Urothelium cell line (cell line): ENCODE data around the gene DTWD2.
"Not testable (repeated sequence)": the region's sequence is repeated elsewhere in the genome, so short reads cannot be mapped to it uniquely, and the experiment has no call there.

Experiments used
- DNase-seq: peaks from one replicate; pipeline ENCODE4 v3.0.0; 2011; ENCODE audit warnings: low spot score, mixed read lengths
- FAIRE-seq: peaks from 2 replicates; lab custom pipeline; 2011; peaks lifted over from hg19 to GRCh38; lab: Jason Lieb, UNC

DTWD2 gene

GRCh38 chr5:118998861-118999260 is 10.5 kb upstream of the DTWD2 start:
- not testable (repeated sequence) for DNase-seq, FAIRE-seq

DNA sequence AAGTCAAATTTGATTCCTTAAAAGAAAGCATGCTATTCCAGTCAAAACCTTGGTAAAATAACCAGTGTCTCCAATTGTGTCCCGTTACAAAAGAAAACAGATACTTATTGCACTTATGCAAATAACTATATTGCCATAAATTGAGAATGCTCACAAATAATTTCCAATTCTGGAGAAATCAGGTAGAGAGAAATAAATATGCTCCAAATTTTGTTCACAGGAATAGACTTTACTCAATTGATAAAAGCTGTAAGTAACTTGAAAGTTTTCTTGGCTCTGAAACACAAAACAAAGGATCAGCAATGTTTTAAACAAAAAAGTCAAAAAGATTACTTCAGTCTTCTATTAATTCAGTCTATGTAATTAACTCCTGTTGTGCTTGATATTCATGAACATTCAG is 7.8 kb upstream of the DTWD2 start:
- no peak for FAIRE-seq

GRCh38 chr5:118994595-118994994 is 6.2 kb upstream of the DTWD2 start:
- DNase-seq (no peak), FAIRE-seq (no peak)

More for the DNA sequence above, 7.8 kb upstream of the DTWD2 start:
- no peak for DNase-seq

- not testable (repeated sequence) for FAIRE-seq, DNase-seq
Measured at GRCh38 chr5:118993118-118993517, 4.8 kb upstream of the DTWD2 start.

- DNase-seq, FAIRE-seq: not testable (repeated sequence)
Measured at GRCh38 chr5:118992055-118992454, 3.7 kb upstream of the DTWD2 start.

DNA sequence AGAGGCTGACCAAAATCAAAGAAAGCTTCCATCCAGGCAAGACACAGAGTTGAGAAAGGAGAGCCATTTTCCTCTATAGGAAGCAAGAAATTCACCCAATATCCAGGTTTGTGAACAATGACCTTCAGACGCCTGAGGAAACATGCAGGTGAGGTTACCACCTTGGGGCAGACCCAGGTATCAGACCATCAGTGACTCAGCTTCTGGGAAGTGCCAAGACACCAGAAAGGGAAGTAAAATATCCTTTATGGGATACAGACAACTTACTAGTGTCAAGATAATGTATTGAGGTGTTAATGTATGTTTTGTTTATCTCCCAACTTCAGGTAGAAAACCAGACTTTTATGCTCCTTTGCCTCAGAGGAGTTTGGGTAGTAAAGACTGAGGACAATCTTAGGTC is 2.2 kb upstream of the DTWD2 start:
- DNase-seq (no peak), FAIRE-seq (no peak)

- no peak for DNase-seq
- FAIRE-seq, result no peak
Measured at GRCh38 chr5:118989816-118990215, 1.5 kb upstream of the DTWD2 start.

GRCh38 chr5:118988866-118989180 is 476 bp upstream of the DTWD2 start:
- FAIRE-seq, result no peak

DNA sequence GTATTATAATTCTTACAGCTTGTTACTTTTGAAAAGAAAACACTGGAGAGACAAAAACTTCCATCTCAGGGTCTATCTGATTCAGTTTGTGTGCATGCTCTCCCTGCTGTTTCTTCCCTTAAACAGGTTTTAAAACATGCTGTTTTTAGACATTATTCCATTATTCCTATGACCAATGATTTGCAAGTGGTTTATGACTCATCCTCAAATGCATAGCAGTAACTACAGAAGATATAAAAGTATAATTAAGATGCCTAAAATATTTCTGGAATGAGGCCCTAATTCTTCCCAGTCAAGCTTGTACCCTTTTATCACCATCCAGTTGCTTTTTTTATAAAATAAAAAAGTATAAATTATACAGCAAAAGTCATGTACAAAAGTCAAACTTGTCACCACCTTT is 3.7 kb downstream of the DTWD2 start:
- DNase-seq (no peak), FAIRE-seq (no peak)

More at GRCh38 chr5:118988866-118989180, 476 bp upstream of the DTWD2 start:
- no peak for DNase-seq

DNA sequence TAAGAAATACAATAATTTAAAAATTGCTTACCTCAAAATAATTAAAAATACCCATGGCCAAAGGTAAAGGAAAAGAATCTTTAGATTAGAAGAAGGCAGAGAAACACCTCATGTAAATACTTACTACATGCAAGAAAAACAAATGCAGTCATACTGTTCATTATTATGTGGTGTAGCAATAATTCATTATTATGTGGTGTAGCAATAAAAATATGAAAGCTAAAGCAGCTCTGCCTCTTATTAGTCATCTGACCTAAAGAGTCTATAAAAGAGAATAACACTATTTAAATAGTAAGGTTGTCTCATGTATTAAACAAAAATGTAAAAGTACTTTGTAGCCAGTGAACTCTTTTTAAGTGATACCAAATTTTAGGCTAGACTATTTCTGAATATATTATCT is 6.6 kb downstream of the DTWD2 start:
- FAIRE-seq, result no peak

GRCh38 chr5:118980438-118980837 is 7.9 kb downstream of the DTWD2 start:
- no peak for DNase-seq
- no peak for FAIRE-seq

More for the DNA sequence above, 6.6 kb downstream of the DTWD2 start:
- no peak for DNase-seq

- no peak for DNase-seq
- no peak for FAIRE-seq
Measured at GRCh38 chr5:118980017-118980416, 8.3 kb downstream of the DTWD2 start.

DNA sequence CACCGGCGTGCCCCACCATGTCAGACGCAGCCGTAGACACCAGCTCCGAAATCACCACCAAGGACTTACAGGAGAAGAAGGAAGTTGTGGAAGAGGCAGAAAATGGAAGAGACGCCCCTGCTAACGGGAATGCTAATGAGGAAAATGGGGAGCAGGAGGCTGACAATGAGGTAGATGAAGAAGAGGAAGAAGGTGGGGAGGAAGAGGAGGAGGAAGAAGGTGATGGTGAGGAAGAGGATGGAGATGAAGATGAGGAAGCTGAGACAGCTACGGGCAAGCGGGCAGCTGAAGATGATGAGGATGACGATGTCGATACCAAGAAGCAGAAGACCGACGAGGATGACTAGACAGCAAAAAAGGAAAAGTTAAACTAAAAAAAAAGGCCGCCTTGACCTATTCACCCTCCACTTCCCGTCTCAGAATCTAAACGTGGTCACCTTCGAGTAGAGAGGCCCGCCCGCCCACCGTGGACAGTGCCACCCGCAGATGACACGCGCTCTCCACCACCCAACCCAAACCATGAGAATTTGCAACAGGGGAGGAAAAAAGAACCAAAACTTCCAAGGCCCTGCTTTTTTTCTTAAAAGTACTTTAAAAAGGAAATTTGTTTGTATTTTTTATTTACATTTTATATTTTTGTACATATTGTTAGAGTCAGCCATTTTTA is 14.4 kb downstream of the DTWD2 start:
- FAIRE-seq, DNase-seq: not testable (repeated sequence)

- FAIRE-seq (no peak), DNase-seq (no peak)
Measured at GRCh38 chr5:118968925-118969375, 19.4 kb downstream of the DTWD2 start.

- DNase-seq (no peak), FAIRE-seq (no peak)
Measured at GRCh38 chr5:118968406-118968911, 19.9 kb downstream of the DTWD2 start.

DNA sequence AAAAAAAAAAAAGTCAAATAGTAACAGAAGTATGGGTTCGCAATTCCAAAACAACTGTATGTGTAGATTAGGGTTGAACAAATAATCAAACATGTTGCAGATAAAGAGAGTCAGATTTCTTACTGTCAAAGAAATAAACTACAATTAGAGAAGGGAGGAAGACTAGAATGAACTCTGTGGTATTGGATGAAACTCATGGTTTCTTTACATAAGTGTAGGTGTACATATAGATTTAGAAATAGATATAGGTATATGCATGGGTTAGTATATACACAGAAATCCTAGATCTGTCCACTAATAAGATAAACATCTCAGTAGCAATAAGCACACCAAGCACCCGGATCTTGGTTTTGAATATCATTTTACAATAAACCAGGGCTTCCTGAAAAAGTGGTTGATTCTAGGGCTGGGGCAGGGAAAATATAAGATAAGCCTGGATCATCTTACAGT is 21.3 kb downstream of the DTWD2 start:
- FAIRE-seq (no peak), DNase-seq (no peak)

DNA sequence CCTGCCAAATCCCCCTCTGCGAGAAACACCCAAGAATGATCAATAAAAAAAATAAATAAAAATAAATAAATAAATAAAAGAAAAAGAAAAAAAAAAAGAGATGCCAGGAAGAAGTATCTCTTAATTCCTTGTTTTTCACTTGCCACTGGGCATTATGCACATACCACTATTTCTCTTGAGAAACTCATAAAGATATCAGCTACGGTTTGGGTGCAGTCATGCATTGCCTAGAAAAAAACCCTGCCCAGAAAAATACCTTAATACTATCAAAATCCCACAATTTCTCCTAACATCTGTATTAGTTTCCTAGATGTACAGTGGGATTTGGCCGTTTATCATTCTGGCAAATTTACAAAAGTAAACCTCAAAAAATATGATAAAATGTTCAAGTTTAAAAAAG is 22.5 kb downstream of the DTWD2 start:
- DNase-seq (no peak), FAIRE-seq (no peak)

- not testable (repeated sequence) for FAIRE-seq, DNase-seq
Measured at GRCh38 chr5:118964970-118965369, 23.4 kb downstream of the DTWD2 start.

GRCh38 chr5:118964388-118964787 is 24.0 kb downstream of the DTWD2 start:
- not testable (repeated sequence) for DNase-seq, FAIRE-seq

DNA sequence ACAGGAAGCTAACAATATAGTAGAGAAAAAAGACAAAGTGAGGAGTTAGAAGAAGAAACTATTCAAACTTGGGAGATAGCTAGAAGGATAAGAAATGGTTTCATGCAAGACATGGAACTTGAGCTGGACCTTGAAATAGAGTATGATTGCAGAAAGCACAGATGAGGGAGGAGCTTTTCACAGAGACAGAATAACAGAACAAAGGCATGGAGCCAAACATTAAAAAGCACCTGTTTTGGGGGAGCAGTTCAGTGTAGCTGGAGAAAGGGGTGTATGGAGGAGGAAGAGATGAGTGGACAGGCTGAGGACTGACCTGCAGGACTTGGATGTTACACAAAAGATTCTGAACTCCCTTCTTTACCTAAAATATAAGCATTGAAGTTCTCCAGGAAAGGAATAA is 25.2 kb downstream of the DTWD2 start:
- FAIRE-seq, result no peak

GRCh38 chr5:118960557-118960956 is 27.8 kb downstream of the DTWD2 start:
- DNase-seq (no peak), FAIRE-seq (peak; percentile 30)

More for the DNA sequence above, 25.2 kb downstream of the DTWD2 start:
- no peak for DNase-seq

- DNase-seq (no peak), FAIRE-seq (no peak)
Measured at GRCh38 chr5:118956727-118957126, 31.6 kb downstream of the DTWD2 start.

GRCh38 chr5:118953652-118954005 is 34.7 kb downstream of the DTWD2 start:
- no peak for FAIRE-seq
- no peak for DNase-seq
